GM20431 (cell line): Measurements from ENCODE around the gene GALNT10.
"Not testable (repeated sequence)": the region's sequence is repeated elsewhere in the genome, so short reads cannot be mapped to it uniquely, and the experiment has no call there.

ENCODE experiments used
- in situ Hi-C: fragments of 300-500 bp; cut with MseI, MboI; formaldehyde crosslinking; loops from one replicate; pipeline ENCODE4 v1.15.0; 2020; ENCODE audit warnings: low sequenced_read_pairs; ENCODE audit not compliant: unreplicated experiment

GALNT10 gene

GRCh38 chr5:154335065-154335448 is 144.5 kb downstream of the GALNT10 start:
- in situ Hi-C loops: no loop called here

GRCh38 chr5:154341620-154342019 is 151.1 kb downstream of the GALNT10 start:
- in situ Hi-C loops: no loop called here

- in situ Hi-C loops: no loop called here
Measured at GRCh38 chr5:154342211-154342610, 151.7 kb downstream of the GALNT10 start.

GRCh38 chr5:154342963-154343362 is 152.4 kb downstream of the GALNT10 start:
- in situ Hi-C loops: no loop called here

GRCh38 chr5:154344461-154344860 is 153.9 kb downstream of the GALNT10 start:
- in situ Hi-C loops: no loop called here

GRCh38 chr5:154345255-154345952 is 154.9 kb downstream of the GALNT10 start:
- in situ Hi-C loops: no loop called here

GRCh38 chr5:154346427-154346826 is 155.9 kb downstream of the GALNT10 start:
- in situ Hi-C loops: no loop called here

- in situ Hi-C loops: no loop called here
Measured at GRCh38 chr5:154349626-154350264, 159.2 kb downstream of the GALNT10 start.

- in situ Hi-C loops: no loop called here
Measured at GRCh38 chr5:154351141-154351540, 160.6 kb downstream of the GALNT10 start.

- in situ Hi-C loops: no loop called here
Measured at GRCh38 chr5:154351566-154351965, 161.0 kb downstream of the GALNT10 start.

- in situ Hi-C loops: no loop called here
Measured at GRCh38 chr5:154352960-154353548, 162.5 kb downstream of the GALNT10 start.

GRCh38 chr5:154355129-154355611 is 164.6 kb downstream of the GALNT10 start:
- in situ Hi-C loops: no loop called here

GRCh38 chr5:154356020-154356655 is 165.6 kb downstream of the GALNT10 start:
- in situ Hi-C loops: no loop called here

GRCh38 chr5:154356958-154357357 is 166.4 kb downstream of the GALNT10 start:
- in situ Hi-C loops: no loop called here

- in situ Hi-C loops: no loop called here
Measured at GRCh38 chr5:154358516-154359220, 168.1 kb downstream of the GALNT10 start.

GRCh38 chr5:154359221-154359573 is 168.7 kb downstream of the GALNT10 start:
- in situ Hi-C loops: no loop called here

- in situ Hi-C loops: not testable (repeated sequence)
Measured at GRCh38 chr5:154360241-154360640, 169.7 kb downstream of the GALNT10 start.

GRCh38 chr5:154363411-154363810 is 172.9 kb downstream of the GALNT10 start:
- in situ Hi-C loops: no loop called here

GRCh38 chr5:154364771-154365170 is 174.2 kb downstream of the GALNT10 start:
- in situ Hi-C loops: no loop called here

- in situ Hi-C loops: no loop called here
Measured at GRCh38 chr5:154365823-154366222, 175.3 kb downstream of the GALNT10 start.
